ENCODE results near the gene TPP2. TPM values are rescaled to one million over a fixed set of nuclear protein-coding genes. Genes with fewer than 3 reads are reported as not detected.

The TPP2 gene
- total RNA-seq, 3 donors from 2014 or later, result 37.6 to 44.0 (median 38.2) TPM

- no peak for ATAC-seq
- intact Hi-C loops (cut with DNase I, micrococcal nuclease), result no loop called here
- no peak for DNase-seq
- Histone ChIP-seq H3K36me3 (ENCODE audit: low read depth) (peaks cover 12% of the 10 kb centered on the region), H3K4me1 (ENCODE audit: low read depth) (no peaks in the 10 kb centered on the region), H3K4me3 (no peak overlapping the region), H3K9me3 (no peaks in the 10 kb centered on the region)
- TF ChIP-seq, protein P1, sequence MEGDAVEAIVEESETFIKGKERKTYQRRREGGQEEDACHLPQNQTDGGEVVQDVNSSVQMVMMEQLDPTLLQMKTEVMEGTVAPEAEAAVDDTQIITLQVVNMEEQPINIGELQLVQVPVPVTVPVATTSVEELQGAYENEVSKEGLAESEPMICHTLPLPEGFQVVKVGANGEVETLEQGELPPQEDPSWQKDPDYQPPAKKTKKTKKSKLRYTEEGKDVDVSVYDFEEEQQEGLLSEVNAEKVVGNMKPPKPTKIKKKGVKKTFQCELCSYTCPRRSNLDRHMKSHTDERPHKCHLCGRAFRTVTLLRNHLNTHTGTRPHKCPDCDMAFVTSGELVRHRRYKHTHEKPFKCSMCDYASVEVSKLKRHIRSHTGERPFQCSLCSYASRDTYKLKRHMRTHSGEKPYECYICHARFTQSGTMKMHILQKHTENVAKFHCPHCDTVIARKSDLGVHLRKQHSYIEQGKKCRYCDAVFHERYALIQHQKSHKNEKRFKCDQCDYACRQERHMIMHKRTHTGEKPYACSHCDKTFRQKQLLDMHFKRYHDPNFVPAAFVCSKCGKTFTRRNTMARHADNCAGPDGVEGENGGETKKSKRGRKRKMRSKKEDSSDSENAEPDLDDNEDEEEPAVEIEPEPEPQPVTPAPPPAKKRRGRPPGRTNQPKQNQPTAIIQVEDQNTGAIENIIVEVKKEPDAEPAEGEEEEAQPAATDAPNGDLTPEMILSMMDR (IDR thresholded peaks at IDR 0.05), result no peak
Observed at GRCh38 chr13:102651892-102652291, 55.1 kb downstream of the TPP2 start.

- DNase-seq, result no peak
- ATAC-seq, result no peak
- TF ChIP-seq, protein P1 (IDR thresholded peaks at IDR 0.05), result no peak
- Histone ChIP-seq H3K4me1 (ENCODE audit: low read depth) (no peaks in the 10 kb centered on the region), H3K4me3 (no peak overlapping the region), H3K9me3 (no peaks in the 10 kb centered on the region), H3K36me3 (ENCODE audit: low read depth) (peaks cover 3% of the 10 kb centered on the region)
- intact Hi-C loops (cut with DNase I, micrococcal nuclease), result no loop called here
Observed at GRCh38 chr13:102654756-102655155, 58.0 kb downstream of the TPP2 start.

DNA sequence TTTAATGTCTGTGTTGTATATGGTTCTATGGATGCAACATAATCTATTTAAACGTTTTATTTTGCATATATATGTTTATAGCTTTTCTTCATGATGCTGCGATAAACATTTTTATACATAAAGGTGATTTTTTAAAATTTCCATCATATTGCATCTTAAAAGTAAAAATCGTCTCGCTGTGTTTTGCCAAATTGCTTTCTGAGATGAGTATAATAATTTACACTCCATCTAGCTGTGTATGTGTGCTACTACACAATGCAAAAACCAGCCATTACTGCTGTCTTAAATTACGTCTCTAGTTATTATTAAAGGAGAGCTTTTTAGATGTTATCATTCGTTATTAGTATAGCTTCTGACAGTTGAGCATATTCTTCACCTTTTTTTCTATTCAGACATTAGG is 60.8 kb downstream of the TPP2 start:
- peaks cover 3% of the 10 kb centered on the region for H3K36me3 ChIP-seq (ENCODE audit: low read depth)
- TF ChIP-seq, protein P1 (IDR thresholded peaks at IDR 0.05), result no peak
- no peak for DNase-seq
- H3K9me3 ChIP-seq, result no peaks in the 10 kb centered on the region
- intact Hi-C loops (cut with DNase I, micrococcal nuclease), result no loop called here
- no peak overlapping the region for H3K4me3 ChIP-seq
- no peaks in the 10 kb centered on the region for H3K4me1 ChIP-seq (ENCODE audit: low read depth)
- no peak for ATAC-seq

- intact Hi-C loops (cut with DNase I, micrococcal nuclease), result no loop called here
- ATAC-seq, result no peak
- no peak for DNase-seq
- Histone ChIP-seq H3K36me3 (ENCODE audit: low read depth) (peaks cover 3% of the 10 kb centered on the region), H3K4me1 (ENCODE audit: low read depth) (no peaks in the 10 kb centered on the region), H3K9me3 (no peaks in the 10 kb centered on the region), H3K4me3 (no peak overlapping the region)
- TF ChIP-seq, protein P1 (IDR thresholded peaks at IDR 0.05), result no peak
Observed at GRCh38 chr13:102658660-102659059, 61.9 kb downstream of the TPP2 start.

GRCh38 chr13:102659168-102659713 is 62.5 kb downstream of the TPP2 start:
- H3K36me3 ChIP-seq (ENCODE audit: low read depth), result no peaks in the 10 kb centered on the region
- no peak for ATAC-seq

More at GRCh38 chr13:102659168-102659713, 62.5 kb downstream of the TPP2 start:
- no peak for DNase-seq
- no peaks in the 10 kb centered on the region for H3K4me1 ChIP-seq (ENCODE audit: low read depth)
- intact Hi-C loops (cut with DNase I, micrococcal nuclease), result no loop called here
- TF ChIP-seq, protein P1 (IDR thresholded peaks at IDR 0.05), result no peak
- H3K9me3 ChIP-seq, result no peaks in the 10 kb centered on the region
- no peak overlapping the region for H3K4me3 ChIP-seq
